GM13976 (cell line): ENCODE data around the gene CFTR.

ENCODE experiments used
- DNase-seq: peaks from one replicate; pipeline ENCODE4 v3.0.0; 2012; ENCODE audit warnings: low spot score
- CTCF ChIP-seq: IDR thresholded peaks from 2 replicates; pipeline ENCODE4 v1.5.1; 2012; ENCODE audit warnings: borderline replicate concordance, mild to moderate bottlenecking; ENCODE audit not compliant: insufficient read depth; ENCODE audit errors: extremely low read depth, missing control alignments, control extremely low read depth
- in situ Hi-C: fragments of 300-500 bp; cut with MboI; formaldehyde crosslinking; loops from one replicate; pipeline ENCODE4 v1.12.0; 2022; ENCODE audit warnings: low sequenced_read_pairs, mixed read lengths, inconsistent platforms; ENCODE audit not compliant: unreplicated experiment

CFTR gene

DNA sequence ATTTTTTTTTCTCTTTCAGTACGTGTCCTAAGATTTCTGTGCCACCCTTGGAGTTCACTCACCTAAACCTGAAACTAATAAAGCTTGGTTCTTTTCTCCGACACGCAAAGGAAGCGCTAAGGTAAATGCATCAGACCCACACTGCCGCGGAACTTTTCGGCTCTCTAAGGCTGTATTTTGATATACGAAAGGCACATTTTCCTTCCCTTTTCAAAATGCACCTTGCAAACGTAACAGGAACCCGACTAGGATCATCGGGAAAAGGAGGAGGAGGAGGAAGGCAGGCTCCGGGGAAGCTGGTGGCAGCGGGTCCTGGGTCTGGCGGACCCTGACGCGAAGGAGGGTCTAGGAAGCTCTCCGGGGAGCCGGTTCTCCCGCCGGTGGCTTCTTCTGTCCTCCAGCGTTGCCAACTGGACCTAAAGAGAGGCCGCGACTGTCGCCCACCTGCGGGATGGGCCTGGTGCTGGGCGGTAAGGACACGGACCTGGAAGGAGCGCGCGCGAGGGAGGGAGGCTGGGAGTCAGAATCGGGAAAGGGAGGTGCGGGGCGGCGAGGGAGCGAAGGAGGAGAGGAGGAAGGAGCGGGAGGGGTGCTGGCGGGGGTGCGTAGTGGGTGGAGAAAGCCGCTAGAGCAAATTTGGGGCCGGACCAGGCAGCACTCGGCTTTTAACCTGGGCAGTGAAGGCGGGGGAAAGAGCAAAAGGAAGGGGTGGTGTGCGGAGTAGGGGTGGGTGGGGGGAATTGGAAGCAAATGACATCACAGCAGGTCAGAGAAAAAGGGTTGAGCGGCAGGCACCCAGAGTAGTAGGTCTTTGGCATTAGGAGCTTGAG, at the start of gene CFTR:
CFTR (plus strand) TSS at position 801 of the 830 bp plus-strand sequence. CDS start 70 bp downstream, outside the sequence.
- no peak for TF ChIP-seq CTCF
- in situ Hi-C loops: no loop called here
- peak; percentile 16 for DNase-seq

- in situ Hi-C loops: no loop called here
- no peak for TF ChIP-seq CTCF
- peak; percentile 40 for DNase-seq
Measured at GRCh38 chr7:117435475-117436043, 44.3 kb upstream of the CFTR start.

DNA sequence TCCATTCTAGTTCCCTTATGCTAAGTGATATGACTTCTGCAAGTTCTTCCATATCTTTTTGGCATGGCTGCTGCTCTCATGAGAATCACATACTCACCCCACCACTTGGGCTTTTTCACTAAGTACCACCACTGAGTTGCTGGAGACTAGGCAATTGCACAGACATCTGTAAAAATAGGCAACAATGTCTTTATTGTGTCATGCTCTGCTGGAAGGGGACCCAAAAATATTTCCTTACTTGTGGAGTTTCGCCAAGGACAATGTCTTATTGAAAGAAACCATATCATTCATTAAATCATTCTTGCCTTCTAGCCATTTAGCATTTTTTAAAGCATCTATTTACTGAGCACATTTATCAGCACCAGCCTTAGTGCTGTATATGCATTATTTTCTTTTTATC, 35.2 kb upstream of the CFTR start:
- DNase-seq: no peak
- in situ Hi-C loops: no loop called here
- TF ChIP-seq CTCF: no peak

DNA sequence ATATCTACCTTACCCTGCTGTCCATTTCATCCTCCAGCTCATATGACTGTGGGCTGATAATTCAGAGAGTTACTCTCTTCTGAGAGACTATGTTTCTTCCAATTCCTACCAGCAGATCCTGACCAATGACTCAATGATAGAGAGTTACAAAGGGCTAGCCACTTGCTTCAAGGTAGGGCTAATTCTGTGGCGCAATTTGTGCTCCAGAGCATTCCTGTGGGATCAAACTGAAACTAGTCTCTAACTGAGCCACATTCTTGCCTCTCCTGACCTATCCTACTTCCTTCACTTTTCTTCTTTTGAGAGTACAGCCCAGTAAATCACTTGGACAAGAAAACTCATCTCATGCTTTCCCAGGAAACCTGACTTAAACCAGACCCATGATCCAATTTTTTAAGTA, 34.6 kb upstream of the CFTR start:
- no peak for TF ChIP-seq CTCF

DNA sequence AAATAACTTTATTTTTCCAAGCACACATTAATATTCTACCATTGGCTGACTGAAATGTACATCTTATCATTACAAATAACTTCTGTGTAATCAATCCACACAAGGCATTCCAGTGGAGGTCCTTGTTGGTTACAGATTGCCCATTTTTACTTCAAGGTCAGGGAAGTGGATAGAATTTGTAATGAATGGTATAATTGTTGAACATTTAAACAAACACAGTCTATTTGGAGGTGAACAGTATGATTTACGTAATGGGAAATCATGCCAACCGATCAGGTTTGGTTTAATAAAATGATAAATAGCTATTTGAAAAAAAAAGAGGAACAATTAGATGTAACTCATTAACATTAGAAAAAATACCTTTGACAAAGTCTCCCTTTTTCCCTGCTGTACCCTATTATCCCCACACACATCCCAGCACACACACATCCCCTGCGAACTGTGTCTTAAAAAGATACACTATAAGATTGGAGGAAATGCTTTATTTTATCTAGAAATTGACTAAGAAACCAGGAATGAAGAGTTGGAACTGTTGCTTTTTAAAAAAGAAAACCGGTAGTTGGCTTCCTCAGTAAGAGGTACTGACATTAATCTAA, 33.5 kb upstream of the CFTR start:
- in situ Hi-C loops: no loop called here
- no peak for TF ChIP-seq CTCF
- no peak for DNase-seq

More for the DNA sequence above, 34.6 kb upstream of the CFTR start:
- in situ Hi-C loops: no loop called here
- DNase-seq: no peak

GRCh38 chr7:117448655-117449054, 31.2 kb upstream of the CFTR start:
- in situ Hi-C loops: no loop called here
- DNase-seq: no peak
- no peak for TF ChIP-seq CTCF
